ENCODE data around the gene SLC43A2. TPM values are rescaled to one million over a fixed set of nuclear protein-coding genes. Genes with fewer than 3 reads are reported as not detected.

The SLC43A2 gene
- total RNA-seq, 2 donors from 2014 or later, result 9.6 to 22.4 TPM

- ATAC-seq (peak; percentile 78), DNase-seq (peak; percentile 93 to 97 (median 96))
- Histone ChIP-seq H3K27ac (peak within 1 kb of the TSS; percentile 96 to 100 (median 98)), H3K36me3 (replicated peaks in 1 of 2; ENCODE audit: insufficient read depth in 1 of 2, low read depth in 2 of 2) (peaks cover 23 to 38% of the 10 kb centered on the region in 2 donors), H3K4me3 (peak within 1 kb of the TSS; percentile 53 to 69), H3K4me1 (peaks cover 44% of the 10 kb centered on the region), H3K27me3 (no peaks in the 10 kb centered on the region), H3K9me3 (no peaks in the 10 kb centered on the region)
- intact Hi-C loops (cut with DNase I), result no loop called here
- TF ChIP-seq POLR2A (IDR thresholded peaks at IDR 0.05), result peak in 2 of 3 donors; percentile 50 to 62
- TF ChIP-seq, protein P1, sequence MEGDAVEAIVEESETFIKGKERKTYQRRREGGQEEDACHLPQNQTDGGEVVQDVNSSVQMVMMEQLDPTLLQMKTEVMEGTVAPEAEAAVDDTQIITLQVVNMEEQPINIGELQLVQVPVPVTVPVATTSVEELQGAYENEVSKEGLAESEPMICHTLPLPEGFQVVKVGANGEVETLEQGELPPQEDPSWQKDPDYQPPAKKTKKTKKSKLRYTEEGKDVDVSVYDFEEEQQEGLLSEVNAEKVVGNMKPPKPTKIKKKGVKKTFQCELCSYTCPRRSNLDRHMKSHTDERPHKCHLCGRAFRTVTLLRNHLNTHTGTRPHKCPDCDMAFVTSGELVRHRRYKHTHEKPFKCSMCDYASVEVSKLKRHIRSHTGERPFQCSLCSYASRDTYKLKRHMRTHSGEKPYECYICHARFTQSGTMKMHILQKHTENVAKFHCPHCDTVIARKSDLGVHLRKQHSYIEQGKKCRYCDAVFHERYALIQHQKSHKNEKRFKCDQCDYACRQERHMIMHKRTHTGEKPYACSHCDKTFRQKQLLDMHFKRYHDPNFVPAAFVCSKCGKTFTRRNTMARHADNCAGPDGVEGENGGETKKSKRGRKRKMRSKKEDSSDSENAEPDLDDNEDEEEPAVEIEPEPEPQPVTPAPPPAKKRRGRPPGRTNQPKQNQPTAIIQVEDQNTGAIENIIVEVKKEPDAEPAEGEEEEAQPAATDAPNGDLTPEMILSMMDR (IDR thresholded peaks at IDR 0.05), result no peak
- 8 to 10% methylated on average over 14 to 23 of the region's 23 CpGs for WGBS, 2 donors
These were observed 21.3 kb upstream of the SLC43A2 start, which contains the start of gene RILP for GRCh38 chr17:1649844-1650501. TSS of gene RILP (minus strand) at chr17:1649866. CDS start at chr17:1649804, 62 bp downstream.

GRCh38 chr17:1648963-1649843 lies 20.6 kb upstream of the SLC43A2 start:
- peak; percentile 95 to 98 (median 96) for DNase-seq
- intact Hi-C loops (cut with DNase I), result no loop called here

DNA sequence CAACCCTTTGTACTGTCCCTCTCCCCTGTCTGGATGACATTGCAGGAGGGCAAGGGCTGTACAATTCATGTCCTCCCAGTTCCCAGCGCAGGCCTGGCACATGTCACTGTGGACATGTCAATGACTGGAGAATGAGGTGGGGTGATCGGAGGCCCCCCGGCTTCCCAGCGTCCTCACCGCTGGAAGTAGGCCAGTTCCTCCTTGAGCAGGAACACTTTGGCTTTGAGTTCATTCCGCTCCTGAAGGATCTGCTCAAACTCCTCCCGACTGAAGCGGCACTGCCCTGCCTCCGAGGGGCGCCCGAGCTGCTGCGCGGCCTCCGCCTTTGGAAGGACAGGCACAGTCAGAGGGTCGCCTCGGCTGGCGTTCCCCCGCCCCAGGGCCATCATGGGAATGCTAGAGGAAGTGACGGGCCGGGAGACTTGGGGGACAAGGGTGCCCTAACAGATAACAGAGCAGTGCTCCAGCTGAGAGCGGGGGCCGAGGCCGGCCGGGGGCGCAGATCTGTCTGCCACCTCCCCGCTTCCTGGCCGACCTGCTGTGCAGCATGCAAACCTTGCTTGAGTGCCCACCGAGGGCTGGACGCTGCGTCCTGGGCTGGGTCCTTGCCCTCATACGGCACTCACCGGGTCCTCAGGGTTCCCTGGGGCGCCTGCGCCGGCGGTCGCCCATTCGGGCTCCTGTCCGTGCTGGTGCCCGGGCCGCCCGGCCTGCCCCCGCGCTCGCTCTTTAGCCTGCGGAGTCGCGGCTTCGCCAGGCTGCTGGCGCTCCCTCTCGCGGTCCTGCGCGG lies 19.7 kb upstream of the SLC43A2 start:
- intact Hi-C loops (cut with DNase I), result no loop called here
- H3K36me3 ChIP-seq (replicated peaks in 1 of 2; ENCODE audit: insufficient read depth in 1 of 2, low read depth in 2 of 2), result peaks cover 8 to 23% of the 10 kb centered on the region in 2 donors
- peaks cover 60% of the 10 kb centered on the region for H3K4me1 ChIP-seq
- H3K9me3 ChIP-seq, result no peaks in the 10 kb centered on the region
- peak overlapping the region; percentile 53 to 100 (median 86) for H3K27ac ChIP-seq
- H3K4me3 ChIP-seq, result peak overlapping the region; percentile 20 to 33
- H3K27me3 ChIP-seq, result no peaks in the 10 kb centered on the region
- WGBS, 2 donors, result 7 to 9% methylated on average over 24 to 50 of the region's 54 CpGs
- ATAC-seq (no peak), DNase-seq (peak in 3 of 4 donors; percentile 54 to 55 (median 55))
- TF ChIP-seq POLR2A (IDR thresholded peaks at IDR 0.05), result no peak
- TF ChIP-seq, protein P1 (IDR thresholded peaks at IDR 0.05), result peak in 3 of 7 experiments; percentile 85 to 99 (median 90)

More at GRCh38 chr17:1648963-1649843, 20.6 kb upstream of the SLC43A2 start:
- WGBS, 2 donors, result 0% methylated on average over 63 of the region's 100 CpGs; no CpG with 5 or more reads in 1 of the 2 donors
- Histone ChIP-seq H3K9me3 (no peaks in the 10 kb centered on the region), H3K4me3 (peak overlapping the region; percentile 53 to 69), H3K36me3 (replicated peaks in 1 of 2; ENCODE audit: insufficient read depth in 1 of 2, low read depth in 2 of 2) (peaks cover 17 to 32% of the 10 kb centered on the region in 2 donors), H3K4me1 (peaks cover 51% of the 10 kb centered on the region), H3K27me3 (no peaks in the 10 kb centered on the region), H3K27ac (peak overlapping the region; percentile 96 to 100 (median 98))
- TF ChIP-seq, protein P1 (IDR thresholded peaks at IDR 0.05), result peak in 4 of 7 experiments; percentile 90 to 99 (median 96)
- peak; percentile 76 to 77 (median 76) for TF ChIP-seq POLR2A (IDR thresholded peaks at IDR 0.05)
- ATAC-seq, result peak; percentile 76

DNA sequence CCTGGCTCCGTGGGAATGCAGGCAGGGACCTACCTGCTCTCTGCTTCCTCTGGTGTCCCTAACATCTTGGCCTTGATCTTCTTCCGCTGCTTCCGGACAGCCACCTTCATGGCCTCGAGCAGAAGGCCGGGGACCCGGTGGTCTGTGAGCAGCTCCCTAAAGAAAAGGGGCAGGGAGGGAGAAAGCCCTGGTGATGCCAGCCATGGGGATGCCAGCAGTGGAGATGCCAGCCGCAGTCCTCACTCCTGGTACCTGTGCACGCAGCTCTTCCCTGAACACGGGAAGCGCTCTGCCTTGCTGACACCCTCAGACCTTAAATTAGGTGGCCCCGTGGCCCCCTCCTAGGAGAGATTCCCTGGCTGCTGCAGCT lies 19.2 kb upstream of the SLC43A2 start:
- H3K27ac ChIP-seq, result no peak overlapping the region
- no peak overlapping the region for H3K4me3 ChIP-seq
- 52 to 69% methylated on average over 8 to 11 of the region's 11 CpGs for WGBS, 2 donors
- peaks cover 2 to 17% of the 10 kb centered on the region in 2 donors for H3K36me3 ChIP-seq (replicated peaks in 1 of 2; ENCODE audit: insufficient read depth in 1 of 2, low read depth in 2 of 2)
- no peaks in the 10 kb centered on the region for H3K9me3 ChIP-seq
- DNase-seq (peak in 1 of 4 donors; percentile 23), ATAC-seq (no peak)
- TF ChIP-seq POLR2A (IDR thresholded peaks at IDR 0.05), result no peak
- TF ChIP-seq, protein P1 (IDR thresholded peaks at IDR 0.05), result no peak
- H3K27me3 ChIP-seq, result no peaks in the 10 kb centered on the region
- H3K4me1 ChIP-seq, result peaks cover 61% of the 10 kb centered on the region
- intact Hi-C loops (cut with DNase I), result no loop called here

Measured in body of pancreas (tissue), 4 donors.